ENCODE results near the gene CASZ1. TPM values are rescaled to one million over a fixed set of nuclear protein-coding genes. Genes with fewer than 3 reads are reported as not detected.

The CASZ1 gene
- total RNA-seq, 3 donors from 2014 or later (not counting 1 experiment from before 2014, with no cell fraction given): 55.9 to 83.0 (median 70.6) TPM

GRCh38 chr1:10678852-10679251, 117.6 kb downstream of the CASZ1 start:
- intact Hi-C loops (cut with micrococcal nuclease): no loop called here
- peak overlapping the region; percentile 53 to 72 for H3K27ac Mint-ChIP-seq
- no peak for TF ChIP-seq CTCF (IDR thresholded peaks at IDR 0.05)
- no peak for ATAC-seq
- H3K36me3 Mint-ChIP-seq: no peaks in the 10 kb centered on the region
- no peak overlapping the region for H3K27ac ChIP-seq (ENCODE audit: low read length)
- H3K27me3 Mint-ChIP-seq (ENCODE audit: low read depth in 2 of 2): no peaks in the 10 kb centered on the region
- no peaks in the 10 kb centered on the region for H3K9me3 Mint-ChIP-seq
- no peak for DNase-seq
- H3K4me3 ChIP-seq (ENCODE audit: low read length): no peak overlapping the region
- 97% methylated on average over 11 of the region's 11 CpGs for WGBS (ENCODE audit: insufficient coverage)
- H3K4me1 Mint-ChIP-seq: peaks cover 49 to 71% of the 10 kb centered on the region in 2 donors
- peak overlapping the region; percentile 28 for H3K4me3 Mint-ChIP-seq
- no peaks in the 10 kb centered on the region for H3K9me3 ChIP-seq (ENCODE audit: control insufficient read depth, insufficient read depth, low read length)
- H3K4me1 ChIP-seq (ENCODE audit: control insufficient read depth, insufficient read depth, low read length): peaks cover 7% of the 10 kb centered on the region
- peaks cover 4% of the 10 kb centered on the region for H3K36me3 ChIP-seq (ENCODE audit: control insufficient read depth, insufficient read depth, low read length)
- no peaks in the 10 kb centered on the region for H3K27me3 ChIP-seq (ENCODE audit: control insufficient read depth, insufficient read depth, low read length)

DNA sequence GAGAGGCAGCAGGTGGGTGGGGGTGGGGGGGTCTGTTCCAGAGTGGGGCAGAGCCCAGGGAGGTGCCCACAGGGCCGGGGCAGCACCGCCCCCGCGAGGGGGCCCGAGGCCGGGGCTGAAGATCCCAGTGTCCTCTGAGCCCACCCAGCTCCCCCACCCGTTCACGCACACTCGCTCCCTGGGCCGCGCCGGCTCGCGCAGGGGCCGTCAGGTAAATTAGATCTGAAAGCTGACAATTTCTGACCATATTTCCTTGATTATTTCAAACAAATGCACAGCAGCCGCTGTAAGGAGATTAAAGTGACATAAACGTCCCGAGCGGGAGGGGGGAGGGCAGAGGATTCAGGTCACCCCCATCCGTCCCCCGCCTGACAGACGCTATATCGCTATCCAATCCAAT, 118.0 kb downstream of the CASZ1 start:
- Histone ChIP-seq H3K27ac (ENCODE audit: low read length) (no peak overlapping the region), H3K4me1 (ENCODE audit: control insufficient read depth, insufficient read depth, low read length) (peaks cover 7% of the 10 kb centered on the region), H3K4me3 (ENCODE audit: low read length) (no peak overlapping the region), H3K27me3 (ENCODE audit: control insufficient read depth, insufficient read depth, low read length) (no peaks in the 10 kb centered on the region), H3K36me3 (ENCODE audit: control insufficient read depth, insufficient read depth, low read length) (no peaks in the 10 kb centered on the region), H3K9me3 (ENCODE audit: control insufficient read depth, insufficient read depth, low read length) (no peaks in the 10 kb centered on the region)
- Mint-ChIP-seq H3K27me3 (ENCODE audit: low read depth in 2 of 2) (no peaks in the 10 kb centered on the region), H3K9me3 (no peaks in the 10 kb centered on the region), H3K36me3 (no peaks in the 10 kb centered on the region), H3K4me3 (peak overlapping the region; percentile 28), H3K4me1 (peaks cover 45 to 69% of the 10 kb centered on the region in 2 donors), H3K27ac (peak overlapping the region in 1 of 2 donors; percentile 53)
- ATAC-seq (no peak), DNase-seq (no peak)
- TF ChIP-seq CTCF (IDR thresholded peaks at IDR 0.05): no peak
- 93% methylated on average over 22 of the region's 23 CpGs for WGBS (ENCODE audit: insufficient coverage)
- intact Hi-C loops (cut with micrococcal nuclease): no loop called here

DNA sequence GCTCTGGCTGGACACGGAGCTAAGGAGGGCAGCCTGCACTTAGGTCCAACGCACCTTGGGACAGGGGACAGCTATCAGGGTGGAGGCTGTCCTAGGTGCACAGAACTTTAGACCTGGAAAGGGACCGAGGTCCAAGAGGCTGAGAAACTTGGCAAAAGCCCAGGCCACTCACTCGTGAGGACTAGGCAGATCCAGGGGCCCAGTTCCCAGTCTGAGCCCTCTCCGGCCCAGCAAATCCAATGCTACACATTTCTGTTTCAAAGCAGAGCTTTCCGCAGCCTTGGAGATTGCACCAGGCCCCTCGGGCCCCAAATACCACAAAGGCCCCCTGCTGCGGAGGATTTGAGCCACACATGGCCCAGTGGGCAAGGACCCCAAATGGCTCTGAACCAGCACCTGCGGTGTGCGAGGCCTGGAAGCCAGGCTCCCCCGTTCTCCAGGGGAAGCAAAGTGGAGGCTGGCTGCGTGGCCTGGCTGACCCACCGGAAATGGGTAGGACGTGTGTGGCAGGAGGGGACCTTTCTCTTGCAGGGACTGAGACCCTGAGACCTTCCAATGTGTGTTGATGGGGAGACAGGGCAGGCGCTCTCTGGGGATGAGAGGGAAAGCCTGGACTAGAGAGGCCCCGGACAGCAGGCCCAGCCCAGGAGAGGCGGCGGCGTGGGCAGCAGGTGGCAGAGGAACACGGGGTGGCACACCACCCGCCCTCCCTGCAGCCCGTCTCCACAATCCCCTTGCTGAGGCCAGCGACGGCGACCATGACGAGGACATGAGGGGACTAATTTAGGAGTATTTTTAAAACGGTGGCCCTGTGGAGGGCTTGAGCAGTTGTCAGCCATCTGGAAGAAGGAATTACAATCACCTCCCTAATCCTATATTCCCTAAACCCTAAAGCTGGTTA, 118.7 kb downstream of the CASZ1 start:
- Mint-ChIP-seq H3K4me3 (no peak overlapping the region), H3K27ac (peak overlapping the region in 1 of 2 donors; percentile 58), H3K27me3 (ENCODE audit: low read depth in 2 of 2) (no peaks in the 10 kb centered on the region), H3K4me1 (peaks cover 39 to 64% of the 10 kb centered on the region in 2 donors), H3K36me3 (no peaks in the 10 kb centered on the region), H3K9me3 (no peaks in the 10 kb centered on the region)
- ATAC-seq: no peak
- Histone ChIP-seq H3K27me3 (ENCODE audit: control insufficient read depth, insufficient read depth, low read length) (no peaks in the 10 kb centered on the region), H3K36me3 (ENCODE audit: control insufficient read depth, insufficient read depth, low read length) (no peaks in the 10 kb centered on the region), H3K4me3 (ENCODE audit: low read length) (no peak overlapping the region), H3K9me3 (ENCODE audit: control insufficient read depth, insufficient read depth, low read length) (no peaks in the 10 kb centered on the region), H3K27ac (ENCODE audit: low read length) (no peak overlapping the region), H3K4me1 (ENCODE audit: control insufficient read depth, insufficient read depth, low read length) (peaks cover 7% of the 10 kb centered on the region)
- 95% methylated on average over 26 of the region's 27 CpGs for WGBS (ENCODE audit: insufficient coverage)
- no peak for TF ChIP-seq CTCF (IDR thresholded peaks at IDR 0.05)
- DNase-seq: no peak
- intact Hi-C loops (cut with micrococcal nuclease): no loop called here
